IPS DF 4.7 (cell line): ENCODE results near the gene MORN3.
"Not testable (repeated sequence)": the region's sequence is repeated elsewhere in the genome, so short reads cannot be mapped to it uniquely, and the experiment has no call there.

ENCODE experiments used
- DNase-seq: peaks from one replicate; pipeline ENCODE4 v3.0.0-alpha.2; 2013; ENCODE audit warnings: low spot score; ENCODE audit errors: extremely low read depth

Gene MORN3

DNA sequence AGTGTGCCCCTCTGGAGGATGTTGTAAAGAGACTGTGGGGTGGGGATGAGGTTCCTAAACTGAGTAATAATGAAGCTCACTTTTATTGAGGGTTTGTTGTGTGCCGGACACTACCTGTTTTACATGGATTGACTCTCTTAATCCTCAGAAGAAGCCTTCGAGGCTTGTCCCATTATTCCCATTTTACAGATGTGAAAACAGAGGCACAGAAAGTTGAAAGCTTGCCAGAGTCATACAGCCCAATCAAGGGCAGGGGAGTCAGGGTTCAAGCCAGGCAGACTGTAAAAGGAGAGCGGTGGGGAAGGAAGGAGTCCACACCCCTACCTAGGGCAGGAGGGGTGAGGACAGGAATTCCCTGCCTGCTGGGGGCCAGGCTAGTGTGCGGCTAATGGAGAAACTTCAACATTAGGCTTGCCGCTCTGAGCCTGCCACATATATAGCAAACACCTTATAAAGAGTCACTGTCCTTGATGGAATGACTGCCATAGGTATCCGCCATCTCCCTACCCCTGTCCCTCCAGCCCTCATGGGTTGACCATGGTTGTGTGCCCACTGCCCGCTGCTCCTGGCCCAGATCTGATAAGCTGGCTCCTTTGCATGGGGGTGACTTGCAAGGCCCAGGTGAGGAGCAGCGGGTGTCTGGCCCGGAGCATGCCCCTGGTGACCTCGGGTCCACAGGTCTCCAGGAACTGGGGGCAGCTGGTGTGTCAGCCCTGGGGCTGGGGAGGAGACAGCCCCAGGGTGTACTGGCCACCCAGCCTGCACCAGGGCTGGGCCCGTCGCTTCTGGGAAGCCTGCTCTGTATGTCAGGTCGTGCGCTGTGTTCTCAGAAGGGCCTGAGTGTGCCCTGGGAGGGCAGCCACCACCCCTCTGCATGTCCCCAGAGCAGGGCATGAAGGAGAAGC, 30.9 kb downstream of the MORN3 start:
- DNase-seq: no peak

- DNase-seq: no peak
Measured at GRCh38 chr12:121637231-121637914, 32.1 kb downstream of the MORN3 start.

GRCh38 chr12:121634836-121635235, 34.6 kb downstream of the MORN3 start:
- DNase-seq: no peak

DNA sequence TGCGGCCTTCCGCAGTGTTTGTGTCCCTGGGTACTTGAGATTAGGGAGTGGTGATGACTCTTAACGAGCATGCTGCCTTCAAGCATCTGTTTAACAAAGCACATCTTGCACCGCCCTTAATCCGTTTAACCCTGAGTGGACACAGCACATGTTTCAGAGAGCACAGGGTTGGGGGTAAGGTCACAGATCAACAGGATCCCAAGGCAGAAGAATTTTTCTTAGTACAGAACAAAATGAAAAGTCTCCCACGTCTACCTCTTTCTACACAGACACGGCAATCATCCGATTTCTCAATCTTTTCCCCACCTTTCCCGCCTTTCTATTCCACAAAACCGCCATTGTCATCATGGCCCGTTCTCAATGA, 35.6 kb downstream of the MORN3 start:
- DNase-seq: not testable (repeated sequence)

DNA sequence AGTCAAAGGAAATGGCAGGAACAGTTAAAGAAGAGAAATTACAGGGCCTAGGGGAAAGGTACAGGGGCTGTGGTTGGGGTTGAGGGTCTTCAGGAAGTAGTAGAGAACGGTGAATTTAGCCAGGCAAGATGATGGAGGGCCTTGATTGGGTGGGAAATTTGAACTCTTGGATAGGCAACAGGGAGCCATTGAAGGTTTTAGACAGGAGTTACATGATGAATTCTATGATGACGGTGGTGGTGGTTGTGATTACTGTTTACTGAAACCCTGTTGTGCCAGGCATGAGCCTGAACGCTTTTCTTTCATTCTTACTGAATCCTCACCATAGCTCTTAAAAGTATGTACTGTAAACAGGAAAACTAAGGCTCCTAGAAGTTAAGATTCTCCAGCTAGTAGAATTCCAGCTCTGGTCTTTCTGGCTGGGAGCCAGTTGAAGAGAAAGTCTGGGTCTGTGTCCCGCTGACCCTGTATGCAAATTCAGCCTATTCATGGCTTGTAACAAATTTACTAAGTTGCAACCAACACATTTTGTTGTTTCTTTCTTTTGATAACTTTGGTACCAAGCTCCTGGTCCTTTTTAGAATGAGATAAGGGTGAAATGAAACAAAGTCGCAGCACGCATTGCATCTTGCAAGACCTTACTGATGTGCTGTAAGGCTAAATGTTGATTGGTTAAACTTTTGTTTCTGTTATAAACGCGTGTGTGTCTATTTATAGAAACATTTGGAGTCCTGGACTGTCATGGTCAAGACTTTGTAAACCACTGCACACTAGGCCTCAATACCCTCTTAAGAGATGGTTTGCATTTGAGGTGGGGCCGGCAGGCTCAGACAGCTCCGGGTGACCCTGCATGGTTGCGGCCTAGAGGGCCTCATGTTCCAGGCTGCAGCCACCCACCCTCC, 37.1 kb downstream of the MORN3 start:
- no peak for DNase-seq

- DNase-seq: no peak
Measured at GRCh38 chr12:121630791-121631355, 38.6 kb downstream of the MORN3 start.

DNA sequence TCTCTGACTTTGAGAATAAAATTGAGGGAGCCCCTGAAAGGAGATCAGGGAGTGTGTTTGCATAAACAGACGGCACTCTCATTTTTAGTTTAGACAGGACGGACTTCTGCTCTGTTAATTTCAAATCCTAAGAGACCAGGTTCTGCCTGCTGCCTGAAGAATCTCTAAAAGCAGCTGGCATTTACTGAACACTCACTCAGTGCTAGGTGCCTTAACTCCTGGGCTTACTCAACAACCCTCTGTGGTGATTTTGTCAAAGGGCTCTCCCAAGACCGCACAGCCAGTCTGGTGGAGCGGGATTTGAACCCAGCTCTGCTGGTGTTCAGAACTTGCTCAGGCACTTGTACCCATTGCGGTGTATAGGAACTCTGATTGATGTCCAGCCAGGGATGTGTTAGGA, 40.9 kb downstream of the MORN3 start:
- DNase-seq: no peak

DNA sequence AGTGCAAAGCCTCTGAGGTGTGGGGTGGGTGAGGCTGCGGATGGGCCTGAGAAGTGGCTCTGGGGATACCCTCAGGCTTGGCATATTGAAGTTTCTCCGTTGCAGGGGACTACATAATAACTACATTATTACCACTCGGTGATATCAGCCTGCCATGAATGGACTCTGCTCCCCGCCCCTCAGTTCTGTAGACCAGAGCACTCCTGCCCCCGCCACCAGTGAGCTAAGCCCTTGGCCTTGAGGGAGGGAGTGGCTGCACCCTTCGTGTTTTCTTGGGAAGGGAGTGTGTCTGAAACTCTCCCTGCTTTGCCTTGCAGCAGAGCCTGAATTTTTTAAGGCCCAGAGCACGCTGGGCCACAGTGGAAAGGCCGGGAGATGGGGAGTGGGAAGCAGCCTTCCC, 41.4 kb downstream of the MORN3 start:
- DNase-seq: no peak

DNA sequence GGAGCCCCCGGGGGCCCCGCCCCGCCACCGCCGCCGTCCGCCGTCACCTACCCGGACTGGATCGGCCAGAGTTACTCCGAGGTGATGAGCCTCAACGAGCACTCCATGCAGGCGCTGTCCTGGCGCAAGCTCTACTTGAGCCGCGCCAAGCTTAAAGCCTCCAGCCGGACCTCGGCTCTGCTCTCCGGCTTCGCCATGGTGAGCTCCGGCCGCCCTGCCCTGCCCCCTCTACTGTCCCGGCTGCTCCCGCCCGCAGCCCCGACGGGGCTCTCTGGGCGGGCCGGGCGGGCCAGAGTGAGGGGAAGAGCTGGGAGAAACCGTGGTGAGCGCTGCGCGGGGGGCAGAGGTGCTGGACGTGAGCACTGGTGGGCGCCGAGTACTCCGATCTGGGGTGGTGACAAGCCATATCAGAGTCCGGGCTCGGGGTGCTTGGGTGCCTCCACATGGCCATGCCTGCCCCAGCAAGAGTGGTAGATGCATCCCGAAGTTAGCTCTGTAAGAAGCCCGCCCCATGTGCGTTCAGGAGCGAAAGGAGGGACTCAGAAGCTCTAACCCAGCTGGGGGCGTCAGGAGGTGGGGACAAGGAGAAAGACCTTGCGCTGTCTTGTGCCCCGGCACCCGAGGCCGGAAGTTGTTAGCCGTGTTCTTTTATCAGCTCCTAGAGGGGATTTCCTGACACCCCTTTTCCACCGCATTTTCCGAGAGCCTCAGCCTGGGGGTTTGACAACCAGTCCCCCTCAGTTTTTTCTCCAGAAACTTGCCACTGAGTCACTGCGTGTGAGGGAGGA, 42.4 kb downstream of the MORN3 start:
- DNase-seq: no peak

- no peak for DNase-seq
Measured at GRCh38 chr12:121626087-121626852, 43.2 kb downstream of the MORN3 start, which contains the start of gene ORAI1. TSS of gene ORAI1 (plus strand) at chr12:121626530.

DNA sequence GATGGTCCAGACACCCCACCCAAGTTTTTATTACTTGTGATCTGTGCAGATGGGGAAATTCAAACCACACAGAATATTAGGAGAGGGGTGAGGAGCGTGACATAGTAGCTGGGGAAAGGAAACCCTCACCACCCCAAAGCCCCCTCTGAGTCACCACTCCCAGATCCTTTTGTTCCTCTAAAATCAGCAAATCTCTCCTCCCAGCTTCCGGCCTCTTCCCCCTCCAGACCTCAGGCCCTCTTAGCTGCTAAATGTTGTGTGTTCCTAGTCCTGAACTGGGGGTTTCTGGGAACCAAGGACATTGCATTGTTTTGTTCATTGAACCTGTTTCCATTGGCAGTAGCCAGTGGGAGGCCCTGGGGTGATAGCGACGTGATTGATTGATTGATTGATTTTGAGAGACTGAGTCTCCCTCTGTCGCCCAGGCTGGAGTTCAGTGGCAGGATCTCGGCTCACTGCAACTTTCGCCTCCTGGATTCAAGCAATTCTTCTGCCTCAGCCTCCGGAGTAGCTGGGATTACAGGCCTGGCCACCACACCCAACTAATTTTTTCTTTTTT, 49.0 kb downstream of the MORN3 start:
- no peak for DNase-seq

GRCh38 chr12:121618659-121619233, 50.7 kb downstream of the MORN3 start:
- DNase-seq: no peak

GRCh38 chr12:121614872-121615467, 54.5 kb downstream of the MORN3 start:
- no peak for DNase-seq

DNA sequence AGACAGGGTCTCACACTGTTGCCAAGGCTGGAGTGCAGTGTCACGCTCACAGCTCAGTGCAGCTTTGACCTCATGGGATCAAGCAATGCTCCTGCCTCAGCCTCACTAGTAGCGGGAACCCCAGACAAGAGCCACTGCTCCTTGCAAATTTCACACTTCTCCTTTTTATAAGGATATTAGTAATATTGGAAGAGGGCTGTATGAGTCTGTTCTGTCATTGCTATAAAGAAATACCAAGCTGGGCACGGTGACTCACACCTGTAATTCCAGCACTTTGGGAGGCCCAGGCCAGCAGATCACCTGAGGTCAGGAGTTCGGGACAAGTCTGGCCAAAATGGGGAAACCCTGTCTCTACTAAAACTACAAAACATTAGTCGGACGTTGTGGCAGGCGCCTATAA, 56.0 kb downstream of the MORN3 start:
- no peak for DNase-seq

- DNase-seq: no peak
Measured at GRCh38 chr12:121611306-121611705, 58.1 kb downstream of the MORN3 start.

GRCh38 chr12:121610239-121611149, 59.0 kb downstream of the MORN3 start:
- no peak for DNase-seq

DNA sequence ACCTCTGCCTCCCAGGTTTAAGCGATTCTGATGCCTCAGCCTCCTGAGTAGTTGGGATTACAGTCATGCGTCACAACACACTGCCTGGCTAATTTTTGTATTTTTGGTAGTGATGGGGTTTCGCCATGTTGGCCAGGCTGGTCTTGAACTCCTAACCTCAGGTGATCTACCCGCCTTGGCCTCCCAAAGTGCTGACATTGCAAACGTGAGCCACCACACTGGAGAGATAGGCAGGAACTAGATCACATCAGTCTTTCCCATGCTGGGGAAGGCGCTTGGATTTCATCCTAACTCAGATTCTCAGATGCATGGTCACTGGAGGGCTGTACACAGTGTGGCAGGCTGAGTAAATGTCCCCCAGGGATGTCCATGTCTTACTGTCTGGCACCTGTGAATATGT, 61.2 kb downstream of the MORN3 start:
- no peak for DNase-seq

DNA sequence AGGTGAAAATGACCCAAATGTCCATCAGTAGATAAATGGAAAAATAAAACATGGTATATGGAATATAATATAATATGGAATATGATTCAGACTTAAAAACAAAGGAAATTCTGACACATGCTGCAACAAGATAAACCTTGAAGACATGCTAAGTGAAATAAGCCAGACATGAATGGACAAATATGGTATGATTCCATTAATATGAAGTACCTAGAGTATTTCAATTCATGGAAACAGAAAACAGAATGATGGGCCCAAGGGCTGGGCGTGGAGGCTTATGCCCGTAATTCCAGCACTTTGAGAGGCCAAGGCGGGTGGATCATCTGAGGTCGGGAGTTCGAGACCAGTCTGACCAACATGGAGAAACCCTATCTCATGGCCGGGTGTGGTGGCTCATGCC, 65.9 kb downstream of the MORN3 start:
- no peak for DNase-seq
